ENCODE data around the gene ABCE1.

Gene ABCE1

GRCh38 chr4:145097821-145098674 is at the start of gene ABCE1, which contains the start of gene ANAPC10:
Gene ABCE1, plus strand, starts transcription at chr4:145098311. Its CDS starts 6,102 bp downstream, at chr4:145104413.
Gene ANAPC10, minus strand, starts transcription at chr4:145098196. Its CDS starts 2,097 bp downstream, at chr4:145096099.
- peak; percentile 99 for DNase-seq (ENCODE audit: low read depth)

- no peak for DNase-seq (ENCODE audit: low read depth)
Observed at GRCh38 chr4:145048817-145049216, 49.3 kb upstream of the ABCE1 start.

- DNase-seq (ENCODE audit: low read depth) = no peak
Observed at GRCh38 chr4:145049241-145049640, 48.9 kb upstream of the ABCE1 start.

GRCh38 chr4:145055533-145056257 is 42.4 kb upstream of the ABCE1 start:
- DNase-seq (ENCODE audit: low read depth) = no peak

- no peak for DNase-seq (ENCODE audit: low read depth)
Observed at GRCh38 chr4:145056325-145057130, 41.6 kb upstream of the ABCE1 start.

- no peak for DNase-seq (ENCODE audit: low read depth)
Observed at GRCh38 chr4:145058256-145058655, 39.9 kb upstream of the ABCE1 start.

GRCh38 chr4:145061318-145061920 is 36.7 kb upstream of the ABCE1 start:
- peak; percentile 60 for DNase-seq (ENCODE audit: low read depth)

GRCh38 chr4:145066063-145066501 is 32.0 kb upstream of the ABCE1 start:
- DNase-seq (ENCODE audit: low read depth) = no peak

- DNase-seq (ENCODE audit: low read depth) = peak; percentile 83
Observed at GRCh38 chr4:145069361-145069760, 28.8 kb upstream of the ABCE1 start.

- peak; percentile 33 for DNase-seq (ENCODE audit: low read depth)
Observed at GRCh38 chr4:145071560-145071959, 26.6 kb upstream of the ABCE1 start.

- no peak for DNase-seq (ENCODE audit: low read depth)
Observed at GRCh38 chr4:145075742-145076468, 22.2 kb upstream of the ABCE1 start.

- DNase-seq (ENCODE audit: low read depth) = no peak
Observed at GRCh38 chr4:145076469-145076855, 21.6 kb upstream of the ABCE1 start.

GRCh38 chr4:145081756-145082155 is 16.4 kb upstream of the ABCE1 start:
- no peak for DNase-seq (ENCODE audit: low read depth)

GRCh38 chr4:145083891-145084605 is 14.1 kb upstream of the ABCE1 start:
- DNase-seq (ENCODE audit: low read depth) = peak; percentile 45

GRCh38 chr4:145090380-145090779 is 7.7 kb upstream of the ABCE1 start:
- no peak for DNase-seq (ENCODE audit: low read depth)

GRCh38 chr4:145093638-145094037 is 4.5 kb upstream of the ABCE1 start:
- DNase-seq (ENCODE audit: low read depth) = no peak

- DNase-seq (ENCODE audit: low read depth) = no peak
Observed at GRCh38 chr4:145097331-145097820, 735 bp upstream of the ABCE1 start.

- DNase-seq (ENCODE audit: low read depth) = peak; percentile 77
Observed at GRCh38 chr4:145098675-145099037, 545 bp downstream of the ABCE1 start.

GRCh38 chr4:145099653-145100052 is 1.5 kb downstream of the ABCE1 start:
- peak; percentile 22 for DNase-seq (ENCODE audit: low read depth)

- no peak for DNase-seq (ENCODE audit: low read depth)
Observed at GRCh38 chr4:145101091-145101490, 3.0 kb downstream of the ABCE1 start.

All from ELR (cell line).